ENCODE results near the gene COX18.

COX18 gene

GRCh38 chr4:73053076-73053475, 16.4 kb downstream of the COX18 start:
- no peak for DNase-seq (ENCODE audit: low read depth)

- no peak for DNase-seq (ENCODE audit: low read depth)
These were observed 17.9 kb downstream of the COX18 start for GRCh38 chr4:73051625-73052024.

- DNase-seq (ENCODE audit: low read depth): no peak
These were observed 23.6 kb downstream of the COX18 start for GRCh38 chr4:73045879-73046278.

- DNase-seq (ENCODE audit: low read depth): no peak
These were observed 32.5 kb downstream of the COX18 start for GRCh38 chr4:73037057-73037456.

- DNase-seq (ENCODE audit: low read depth): no peak
These were observed 33.4 kb downstream of the COX18 start for GRCh38 chr4:73036123-73036522.

GRCh38 chr4:73034896-73035295, 34.6 kb downstream of the COX18 start:
- DNase-seq (ENCODE audit: low read depth): no peak

GRCh38 chr4:73028621-73029020, 40.9 kb downstream of the COX18 start:
- DNase-seq (ENCODE audit: low read depth): no peak

- no peak for DNase-seq (ENCODE audit: low read depth)
These were observed 47.9 kb downstream of the COX18 start for GRCh38 chr4:73021634-73022033.

- DNase-seq (ENCODE audit: low read depth): no peak
These were observed 50.0 kb downstream of the COX18 start for GRCh38 chr4:73019462-73020047.

GRCh38 chr4:73018595-73018994, 50.9 kb downstream of the COX18 start:
- DNase-seq (ENCODE audit: low read depth): no peak

- DNase-seq (ENCODE audit: low read depth): no peak
These were observed 56.2 kb downstream of the COX18 start for GRCh38 chr4:73013310-73013709.

GRCh38 chr4:73012673-73013072, 56.8 kb downstream of the COX18 start:
- no peak for DNase-seq (ENCODE audit: low read depth)

- no peak for DNase-seq (ENCODE audit: low read depth)
These were observed 57.9 kb downstream of the COX18 start for GRCh38 chr4:73011629-73011985.

GRCh38 chr4:73010789-73011628, 58.5 kb downstream of the COX18 start:
- DNase-seq (ENCODE audit: low read depth): no peak

- DNase-seq (ENCODE audit: low read depth): no peak
These were observed 61.9 kb downstream of the COX18 start for GRCh38 chr4:73007526-73008100.

- DNase-seq (ENCODE audit: low read depth): no peak
These were observed 63.1 kb downstream of the COX18 start for GRCh38 chr4:73006286-73006990.

- no peak for DNase-seq (ENCODE audit: low read depth)
These were observed 64.0 kb downstream of the COX18 start for GRCh38 chr4:73005514-73005913.
